Measurements from ENCODE around the gene C12orf60. TPM values are rescaled to one million over a fixed set of nuclear protein-coding genes. Genes with fewer than 3 reads are reported as not detected.

The C12orf60 gene
- total RNA-seq, 1 experiment from 2014 or later: 1.8 TPM

DNA sequence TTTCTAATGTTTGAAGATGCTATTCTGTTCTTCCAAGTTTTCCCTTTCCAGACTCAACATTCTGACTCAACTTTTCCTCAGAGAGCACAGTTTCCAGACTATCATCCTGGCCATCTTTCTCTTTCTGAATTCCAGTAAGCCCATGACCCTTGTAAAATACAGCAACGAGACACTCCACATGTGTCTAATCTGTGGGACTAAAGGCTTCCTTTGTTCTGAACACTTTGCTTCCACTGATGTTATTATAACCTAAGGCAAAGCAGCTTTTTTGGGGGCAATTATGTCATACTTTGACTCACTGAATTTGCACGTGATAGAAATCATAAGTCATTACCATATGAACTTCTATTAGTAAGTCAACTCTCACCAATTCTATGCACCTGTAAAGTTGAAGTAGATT, 46.2 kb downstream of the C12orf60 start:
- no peak overlapping the region for H3K4me3 Mint-ChIP-seq
- TF ChIP-seq TEAD1 (CRISPR knock-in tag; IDR thresholded peaks at IDR 0.05) (no peak), TCF7 (CRISPR knock-in tag; IDR thresholded peaks at IDR 0.05; ENCODE audit: low read depth) (no peak), JUN (CRISPR knock-in tag; IDR thresholded peaks at IDR 0.05) (no peak), ELF4 (CRISPR knock-in tag; IDR thresholded peaks at IDR 0.05; ENCODE audit: low read depth) (no peak)
- TF ChIP-seq, protein P1, sequence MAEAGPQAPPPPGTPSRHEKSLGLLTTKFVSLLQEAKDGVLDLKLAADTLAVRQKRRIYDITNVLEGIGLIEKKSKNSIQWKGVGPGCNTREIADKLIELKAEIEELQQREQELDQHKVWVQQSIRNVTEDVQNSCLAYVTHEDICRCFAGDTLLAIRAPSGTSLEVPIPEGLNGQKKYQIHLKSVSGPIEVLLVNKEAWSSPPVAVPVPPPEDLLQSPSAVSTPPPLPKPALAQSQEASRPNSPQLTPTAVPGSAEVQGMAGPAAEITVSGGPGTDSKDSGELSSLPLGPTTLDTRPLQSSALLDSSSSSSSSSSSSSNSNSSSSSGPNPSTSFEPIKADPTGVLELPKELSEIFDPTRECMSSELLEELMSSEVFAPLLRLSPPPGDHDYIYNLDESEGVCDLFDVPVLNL (CRISPR knock-in tag; IDR thresholded peaks at IDR 0.05; ENCODE audit: borderline replicate concordance, low read depth): no peak
- no peak overlapping the region for H3K27ac Mint-ChIP-seq
- DNase-seq (ENCODE audit: low spot score): no peak
- CTCF ChIA-PET: interaction anchor here (2.3 kb wide), 1 partner anchor 146 kb away, joined by 13 read pairs; no protein-coding TSS in a partner anchor
- POLR2A ChIA-PET: no interaction called here
- peaks cover 19% of the 10 kb centered on the region for H3K4me1 Mint-ChIP-seq
- peaks cover 4% of the 10 kb centered on the region for H3K27me3 Mint-ChIP-seq (ENCODE audit: low read depth)
- no peaks in the 10 kb centered on the region for H3K9me3 Mint-ChIP-seq
- no peaks in the 10 kb centered on the region for H3K36me3 Mint-ChIP-seq
- no peak for ATAC-seq

DNA sequence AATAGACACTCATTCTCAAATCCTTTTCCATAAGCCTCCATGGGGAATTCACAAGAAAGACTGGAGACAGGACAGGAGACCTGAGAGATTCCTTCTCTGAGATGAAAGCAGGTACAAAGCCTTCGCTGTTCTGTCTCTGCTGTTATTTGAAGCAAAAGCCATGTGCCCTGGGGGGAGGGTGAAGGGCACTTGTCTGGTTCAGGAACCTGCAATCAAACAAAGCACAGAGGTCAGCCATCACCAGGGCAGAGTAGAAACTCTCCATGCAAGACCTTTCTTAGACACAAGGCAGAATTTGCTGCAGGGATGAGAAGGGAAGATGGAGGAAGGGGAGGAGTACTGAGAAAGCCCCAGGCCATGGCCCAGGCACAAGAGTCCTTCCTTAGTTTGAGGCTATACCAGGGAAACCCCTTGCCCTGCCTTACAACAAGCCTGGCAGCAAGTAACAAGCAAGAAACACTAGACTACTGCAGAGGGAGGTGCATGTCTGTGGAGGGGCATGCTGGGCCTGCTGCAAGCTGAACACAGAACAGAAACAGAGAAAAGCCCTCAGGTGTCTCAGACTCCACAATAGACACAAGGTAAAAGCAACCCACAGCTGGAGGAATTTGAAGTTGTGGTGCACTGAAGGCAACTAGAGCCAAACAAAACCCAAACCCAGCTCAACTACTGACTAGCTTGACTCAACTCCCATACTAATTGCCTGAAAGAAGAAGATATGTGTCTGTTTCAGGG, 47.6 kb downstream of the C12orf60 start:
- TF ChIP-seq GABPB1 (CRISPR knock-in tag; IDR thresholded peaks at IDR 0.05) (no peak), ZNF138 (CRISPR knock-in tag; conservative IDR thresholded peaks at IDR 0.05) (no peak)
- Mint-ChIP-seq H3K27me3 (ENCODE audit: low read depth) (peaks cover 4% of the 10 kb centered on the region), H3K27ac (no peak overlapping the region), H3K4me1 (peaks cover 22% of the 10 kb centered on the region), H3K4me3 (no peak overlapping the region), H3K9me3 (peaks cover 2% of the 10 kb centered on the region), H3K36me3 (no peaks in the 10 kb centered on the region)
- DNase-seq (ENCODE audit: low spot score): no peak
- ATAC-seq: no peak
- ChIA-PET POLR2A (interaction anchor here (0.8 kb wide), 1 partner anchor 36 kb away, joined by 3 read pairs; no protein-coding TSS in a partner anchor), CTCF (interaction anchor here (1.5 kb wide), 1 partner anchor 144 kb away, joined by 10 read pairs; no protein-coding TSS in a partner anchor)

DNA sequence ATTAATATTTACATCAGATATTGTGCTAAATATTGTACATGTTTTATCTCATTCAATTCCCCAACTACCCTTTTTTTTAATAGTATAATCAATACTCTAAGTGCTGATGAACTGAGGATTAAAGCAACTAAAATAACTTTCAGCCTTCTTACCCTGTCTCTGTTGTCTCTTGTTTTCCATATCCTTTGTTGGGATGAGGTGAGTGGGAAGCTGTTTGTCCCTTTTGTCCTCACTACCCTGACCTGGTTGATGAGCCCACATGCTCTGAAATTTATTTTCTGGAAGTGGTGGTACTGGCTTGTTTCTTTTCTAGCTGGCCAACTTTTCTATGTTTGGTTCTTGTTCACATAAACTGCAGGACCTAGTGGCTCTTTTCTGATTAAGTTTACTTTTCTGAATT, 49.4 kb downstream of the C12orf60 start:
- Mint-ChIP-seq H3K4me1 (peaks cover 22% of the 10 kb centered on the region), H3K4me3 (no peak overlapping the region), H3K27ac (0 out of 2 replicates have a peak overlapping the region, but pooled peaks have one; percentile 21), H3K27me3 (ENCODE audit: low read depth) (peaks cover 8% of the 10 kb centered on the region), H3K36me3 (peaks cover 4% of the 10 kb centered on the region; the same call in 1 of the 2 replicates), H3K9me3 (peaks cover 17% of the 10 kb centered on the region)
- peak; percentile 65 for ATAC-seq
- ChIA-PET CTCF (interaction anchor here (1.6 to 2.0 kb wide), 2 partner anchors 142 to 144 kb away, joined by 4 to 6 read pairs; no protein-coding TSS in a partner anchor), POLR2A (interaction anchor here (1.1 kb wide), 1 partner anchor 21 kb away, joined by 3 read pairs; no protein-coding TSS in a partner anchor)
- no peak for DNase-seq (ENCODE audit: low spot score)
- no peak for TF ChIP-seq NFYB (CRISPR knock-in tag; conservative IDR thresholded peaks at IDR 0.05; ENCODE audit: low read depth)
- TF ChIP-seq, protein P2, sequence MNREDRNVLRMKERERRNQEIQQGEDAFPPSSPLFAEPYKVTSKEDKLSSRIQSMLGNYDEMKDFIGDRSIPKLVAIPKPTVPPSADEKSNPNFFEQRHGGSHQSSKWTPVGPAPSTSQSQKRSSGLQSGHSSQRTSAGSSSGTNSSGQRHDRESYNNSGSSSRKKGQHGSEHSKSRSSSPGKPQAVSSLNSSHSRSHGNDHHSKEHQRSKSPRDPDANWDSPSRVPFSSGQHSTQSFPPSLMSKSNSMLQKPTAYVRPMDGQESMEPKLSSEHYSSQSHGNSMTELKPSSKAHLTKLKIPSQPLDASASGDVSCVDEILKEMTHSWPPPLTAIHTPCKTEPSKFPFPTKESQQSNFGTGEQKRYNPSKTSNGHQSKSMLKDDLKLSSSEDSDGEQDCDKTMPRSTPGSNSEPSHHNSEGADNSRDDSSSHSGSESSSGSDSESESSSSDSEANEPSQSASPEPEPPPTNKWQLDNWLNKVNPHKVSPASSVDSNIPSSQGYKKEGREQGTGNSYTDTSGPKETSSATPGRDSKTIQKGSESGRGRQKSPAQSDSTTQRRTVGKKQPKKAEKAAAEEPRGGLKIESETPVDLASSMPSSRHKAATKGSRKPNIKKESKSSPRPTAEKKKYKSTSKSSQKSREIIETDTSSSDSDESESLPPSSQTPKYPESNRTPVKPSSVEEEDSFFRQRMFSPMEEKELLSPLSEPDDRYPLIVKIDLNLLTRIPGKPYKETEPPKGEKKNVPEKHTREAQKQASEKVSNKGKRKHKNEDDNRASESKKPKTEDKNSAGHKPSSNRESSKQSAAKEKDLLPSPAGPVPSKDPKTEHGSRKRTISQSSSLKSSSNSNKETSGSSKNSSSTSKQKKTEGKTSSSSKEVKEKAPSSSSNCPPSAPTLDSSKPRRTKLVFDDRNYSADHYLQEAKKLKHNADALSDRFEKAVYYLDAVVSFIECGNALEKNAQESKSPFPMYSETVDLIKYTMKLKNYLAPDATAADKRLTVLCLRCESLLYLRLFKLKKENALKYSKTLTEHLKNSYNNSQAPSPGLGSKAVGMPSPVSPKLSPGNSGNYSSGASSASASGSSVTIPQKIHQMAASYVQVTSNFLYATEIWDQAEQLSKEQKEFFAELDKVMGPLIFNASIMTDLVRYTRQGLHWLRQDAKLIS (CRISPR knock-in tag; IDR thresholded peaks at IDR 0.05; ENCODE audit: borderline replicate concordance): no peak
- no peak for TF ChIP-seq MXD4 (CRISPR knock-in tag; IDR thresholded peaks at IDR 0.05; ENCODE audit: borderline replicate concordance)
- TF ChIP-seq, protein P3, sequence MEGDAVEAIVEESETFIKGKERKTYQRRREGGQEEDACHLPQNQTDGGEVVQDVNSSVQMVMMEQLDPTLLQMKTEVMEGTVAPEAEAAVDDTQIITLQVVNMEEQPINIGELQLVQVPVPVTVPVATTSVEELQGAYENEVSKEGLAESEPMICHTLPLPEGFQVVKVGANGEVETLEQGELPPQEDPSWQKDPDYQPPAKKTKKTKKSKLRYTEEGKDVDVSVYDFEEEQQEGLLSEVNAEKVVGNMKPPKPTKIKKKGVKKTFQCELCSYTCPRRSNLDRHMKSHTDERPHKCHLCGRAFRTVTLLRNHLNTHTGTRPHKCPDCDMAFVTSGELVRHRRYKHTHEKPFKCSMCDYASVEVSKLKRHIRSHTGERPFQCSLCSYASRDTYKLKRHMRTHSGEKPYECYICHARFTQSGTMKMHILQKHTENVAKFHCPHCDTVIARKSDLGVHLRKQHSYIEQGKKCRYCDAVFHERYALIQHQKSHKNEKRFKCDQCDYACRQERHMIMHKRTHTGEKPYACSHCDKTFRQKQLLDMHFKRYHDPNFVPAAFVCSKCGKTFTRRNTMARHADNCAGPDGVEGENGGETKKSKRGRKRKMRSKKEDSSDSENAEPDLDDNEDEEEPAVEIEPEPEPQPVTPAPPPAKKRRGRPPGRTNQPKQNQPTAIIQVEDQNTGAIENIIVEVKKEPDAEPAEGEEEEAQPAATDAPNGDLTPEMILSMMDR (IDR thresholded peaks at IDR 0.05): no peak
- TF ChIP-seq, protein P4, sequence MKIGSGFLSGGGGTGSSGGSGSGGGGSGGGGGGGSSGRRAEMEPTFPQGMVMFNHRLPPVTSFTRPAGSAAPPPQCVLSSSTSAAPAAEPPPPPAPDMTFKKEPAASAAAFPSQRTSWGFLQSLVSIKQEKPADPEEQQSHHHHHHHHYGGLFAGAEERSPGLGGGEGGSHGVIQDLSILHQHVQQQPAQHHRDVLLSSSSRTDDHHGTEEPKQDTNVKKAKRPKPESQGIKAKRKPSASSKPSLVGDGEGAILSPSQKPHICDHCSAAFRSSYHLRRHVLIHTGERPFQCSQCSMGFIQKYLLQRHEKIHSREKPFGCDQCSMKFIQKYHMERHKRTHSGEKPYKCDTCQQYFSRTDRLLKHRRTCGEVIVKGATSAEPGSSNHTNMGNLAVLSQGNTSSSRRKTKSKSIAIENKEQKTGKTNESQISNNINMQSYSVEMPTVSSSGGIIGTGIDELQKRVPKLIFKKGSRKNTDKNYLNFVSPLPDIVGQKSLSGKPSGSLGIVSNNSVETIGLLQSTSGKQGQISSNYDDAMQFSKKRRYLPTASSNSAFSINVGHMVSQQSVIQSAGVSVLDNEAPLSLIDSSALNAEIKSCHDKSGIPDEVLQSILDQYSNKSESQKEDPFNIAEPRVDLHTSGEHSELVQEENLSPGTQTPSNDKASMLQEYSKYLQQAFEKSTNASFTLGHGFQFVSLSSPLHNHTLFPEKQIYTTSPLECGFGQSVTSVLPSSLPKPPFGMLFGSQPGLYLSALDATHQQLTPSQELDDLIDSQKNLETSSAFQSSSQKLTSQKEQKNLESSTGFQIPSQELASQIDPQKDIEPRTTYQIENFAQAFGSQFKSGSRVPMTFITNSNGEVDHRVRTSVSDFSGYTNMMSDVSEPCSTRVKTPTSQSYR (CRISPR knock-in tag; IDR thresholded peaks at IDR 0.05): no peak
- TF ChIP-seq SP1 (CRISPR knock-in tag; conservative IDR thresholded peaks at IDR 0.05): no peak
- TF ChIP-seq KAT7 (CRISPR knock-in tag; IDR thresholded peaks at IDR 0.05; ENCODE audit: borderline replicate concordance): no peak
- TF ChIP-seq ZBTB21 (CRISPR knock-in tag; IDR thresholded peaks at IDR 0.05; ENCODE audit: borderline replicate concordance): no peak
- TF ChIP-seq, protein P5, sequence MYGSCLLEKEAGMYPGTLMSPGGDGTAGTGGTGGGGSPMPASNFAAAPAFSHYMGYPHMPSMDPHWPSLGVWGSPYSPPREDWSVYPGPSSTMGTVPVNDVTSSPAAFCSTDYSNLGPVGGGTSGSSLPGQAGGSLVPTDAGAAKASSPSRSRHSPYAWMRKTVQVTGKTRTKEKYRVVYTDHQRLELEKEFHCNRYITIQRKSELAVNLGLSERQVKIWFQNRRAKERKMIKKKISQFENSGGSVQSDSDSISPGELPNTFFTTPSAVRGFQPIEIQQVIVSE (CRISPR knock-in tag; IDR thresholded peaks at IDR 0.05; ENCODE audit: borderline replicate concordance): no peak
- TF ChIP-seq, protein P6, sequence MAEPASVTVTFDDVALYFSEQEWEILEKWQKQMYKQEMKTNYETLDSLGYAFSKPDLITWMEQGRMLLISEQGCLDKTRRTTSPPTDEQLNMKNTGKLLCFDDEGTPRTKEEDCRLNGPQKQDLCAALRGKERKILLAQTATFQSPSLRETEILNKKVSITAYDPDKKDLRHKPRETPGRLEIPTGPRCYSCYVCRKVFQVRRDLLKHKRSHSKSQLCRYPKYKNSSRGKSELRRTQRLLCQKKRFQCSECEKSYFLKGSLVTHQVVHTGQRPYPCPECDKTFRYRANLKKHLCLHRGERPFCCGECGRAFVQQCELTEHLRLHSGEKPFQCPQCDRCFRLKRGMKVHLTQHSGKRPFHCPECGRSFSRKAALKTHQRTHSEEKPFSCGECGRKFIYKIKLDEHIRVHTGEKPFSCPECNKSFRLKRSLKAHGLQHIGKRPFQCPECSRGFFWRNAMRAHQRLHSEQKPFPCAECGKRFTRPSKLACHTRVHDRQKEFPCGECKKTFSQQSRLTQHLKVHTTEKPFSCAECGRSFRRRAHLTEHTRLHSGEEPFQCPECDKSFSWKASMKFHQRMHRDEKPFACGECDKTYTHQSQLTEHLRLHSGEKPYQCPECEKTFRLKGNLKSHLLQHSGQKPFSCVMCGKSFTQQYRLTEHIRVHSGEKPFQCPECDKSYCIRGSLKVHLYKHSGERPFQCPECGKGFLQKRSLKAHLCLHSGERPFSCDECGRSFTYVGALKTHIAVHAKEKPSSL (CRISPR knock-in tag; conservative IDR thresholded peaks at IDR 0.05): no peak
